Measurements from ENCODE around the gene C12orf54.

- TF ChIP-seq CTCF (IDR thresholded peaks at IDR 0.05) (no peak), EP300 (IDR thresholded peaks at IDR 0.05; ENCODE audit: low read depth) (no peak)
Observed at GRCh38 chr12:48472259-48472658, 10.0 kb upstream of the C12orf54 start, which contains the start of gene ANP32D.

All from transverse colon (tissue), 3 donors.